HepG2 (cell line): Measurements from ENCODE around the gene SEPTIN10. TPM values are rescaled to one million over a fixed set of nuclear protein-coding genes. Genes with fewer than 3 reads are reported as not detected.
A peak's percentile ranks its signal among the peaks of the same experiment; 100 is the strongest.

ENCODE experiments used
- GABPA ChIP-seq, 2 experiments: IDR thresholded peaks; 2 replicates each; pipeline ENCODE4 v1.6.1; 2011 to 2016; ENCODE audit warnings: low read depth in 2 of 2, low read length in 1 of 2, missing biosample characterization in 1 of 2, missing genetic modification characterization in 1 of 2
- KDM3A ChIP-seq: IDR thresholded peaks from 2 replicates; pipeline ENCODE4 v1.6.1; 2018; ENCODE audit warnings: low read depth, missing compliant biosample characterization
- KMT2B ChIP-seq: IDR thresholded peaks from 2 replicates; pipeline ENCODE4 v1.6.1; 2016; ENCODE audit warnings: missing genetic modification reagents, missing compliant biosample characterization
- MAFK ChIP-seq, 2 experiments: IDR thresholded peaks in 1 of 2; conservative IDR thresholded peaks in 1 of 2; 2 replicates each; pipeline ENCODE4 v1.6.1; 2011; ENCODE audit warnings: improper control_type of control experiment in 2 of 2, low read length in 2 of 2
- PCBP1 ChIP-seq: fragments of 200-400 bp; formaldehyde crosslinking; IDR thresholded peaks from 2 replicates; pipeline ENCODE4 v1.6.1; 2017; ENCODE audit warnings: mild to moderate bottlenecking, low read depth, low read length, borderline replicate concordance
- SP1 ChIP-seq, 2 experiments: fragments of 450-650 bp in 1 of 2; sonication (generic) in 1 of 2; formaldehyde crosslinking in 1 of 2; IDR thresholded peaks; 2 replicates each; pipeline versions ENCODE4 v1.4.0 to v1.6.1; 2016 to 2020; ENCODE audit warnings: missing genetic modification reagents in 1 of 2
- SRF ChIP-seq: IDR thresholded peaks from 2 replicates; pipeline ENCODE4 v1.6.1; 2011; ENCODE audit warnings: mild to moderate bottlenecking, low read depth, low read length, moderate library complexity
- ZFP62 ChIP-seq: sonication (generic); formaldehyde crosslinking; IDR thresholded peaks from 2 replicates; pipeline ENCODE4 v1.4.0; 2020; ENCODE audit warnings: missing genetic modification reagents
- ZIK1 ChIP-seq: sonication (generic); formaldehyde crosslinking; IDR thresholded peaks from 2 replicates; pipeline ENCODE4 v1.5.0; 2020; ENCODE audit warnings: mild to moderate bottlenecking, low read depth, missing genetic modification reagents, borderline replicate concordance
- ZNF142 ChIP-seq: sonication (generic); formaldehyde crosslinking; IDR thresholded peaks from 2 replicates; pipeline ENCODE4 v1.4.0; 2020; ENCODE audit warnings: missing genetic modification reagents
- ZNF496 ChIP-seq: sonication (generic); formaldehyde crosslinking; IDR thresholded peaks from 2 replicates; pipeline ENCODE4 v1.8.1; 2023; ENCODE audit warnings: mild to moderate bottlenecking, moderate library complexity, missing genetic modification reagents; ENCODE audit not compliant: insufficient replicate concordance
- ZNF747 ChIP-seq: sonication (generic); formaldehyde crosslinking; IDR thresholded peaks from 2 replicates; pipeline ENCODE4 v1.8.1; 2023; ENCODE audit warnings: missing genetic modification reagents, mild to moderate bottlenecking, borderline replicate concordance
- ZSCAN25 ChIP-seq: sonication (generic); formaldehyde crosslinking; IDR thresholded peaks from 2 replicates; pipeline ENCODE4 v1.8.0; 2022; ENCODE audit warnings: mild to moderate bottlenecking, missing genetic modification reagents
- ZXDC ChIP-seq: sonication (generic); formaldehyde crosslinking; IDR thresholded peaks from 2 replicates; pipeline ENCODE4 v1.5.0; 2020; ENCODE audit warnings: mild to moderate bottlenecking, missing genetic modification reagents
- polyA plus RNA-seq, 8 experiments: library from polyadenylated mRNA; depleted of rRNA in 3 of 8; stranded (reverse) in 7 of 8; unstranded in 1 of 8; fragments of >200 nt; fragmentation: Illumina TruSeq in 4 of 8; extraction: Trizol in 4 of 8; gene quantifications; 2 replicates each; pipeline versions ENCODE4 v1.2.1 to v1.2.3, GENCODE V29; 2011 to 2016; ENCODE audit warnings: low read depth in 4 of 8, missing spikeins in 1 of 8, mixed read lengths in 1 of 8; ENCODE audit not compliant: insufficient read depth in 1 of 8
- total RNA-seq, 5 experiments: library from RNA; depleted of rRNA; stranded (reverse); fragments of >200 nt; fragmentation: Illumina TruSeq; extraction: Trizol; gene quantifications; 2 replicates each; pipeline ENCODE4 v1.2.3, GENCODE V29; 2016; ENCODE audit warnings: low read depth in 1 of 5
- TF ChIP-seq, protein P1 (sequence below): fragments of 450-650 bp; IDR thresholded peaks from 2 replicates; pipeline ENCODE4 v1.6.1; 2016
- TF ChIP-seq, protein P2 (sequence below): sonication (generic); formaldehyde crosslinking; IDR thresholded peaks from 2 replicates; pipeline ENCODE4 v1.9.0; 2021; ENCODE audit warnings: missing genetic modification reagents, borderline replicate concordance

SEPTIN10 gene
- total and polyA plus RNA-seq, 2 of the 13 experiments (the other 11 are each of a cell fraction or from before 2014, with no cell fraction given), result 45.8 to 67.5 TPM

DNA sequence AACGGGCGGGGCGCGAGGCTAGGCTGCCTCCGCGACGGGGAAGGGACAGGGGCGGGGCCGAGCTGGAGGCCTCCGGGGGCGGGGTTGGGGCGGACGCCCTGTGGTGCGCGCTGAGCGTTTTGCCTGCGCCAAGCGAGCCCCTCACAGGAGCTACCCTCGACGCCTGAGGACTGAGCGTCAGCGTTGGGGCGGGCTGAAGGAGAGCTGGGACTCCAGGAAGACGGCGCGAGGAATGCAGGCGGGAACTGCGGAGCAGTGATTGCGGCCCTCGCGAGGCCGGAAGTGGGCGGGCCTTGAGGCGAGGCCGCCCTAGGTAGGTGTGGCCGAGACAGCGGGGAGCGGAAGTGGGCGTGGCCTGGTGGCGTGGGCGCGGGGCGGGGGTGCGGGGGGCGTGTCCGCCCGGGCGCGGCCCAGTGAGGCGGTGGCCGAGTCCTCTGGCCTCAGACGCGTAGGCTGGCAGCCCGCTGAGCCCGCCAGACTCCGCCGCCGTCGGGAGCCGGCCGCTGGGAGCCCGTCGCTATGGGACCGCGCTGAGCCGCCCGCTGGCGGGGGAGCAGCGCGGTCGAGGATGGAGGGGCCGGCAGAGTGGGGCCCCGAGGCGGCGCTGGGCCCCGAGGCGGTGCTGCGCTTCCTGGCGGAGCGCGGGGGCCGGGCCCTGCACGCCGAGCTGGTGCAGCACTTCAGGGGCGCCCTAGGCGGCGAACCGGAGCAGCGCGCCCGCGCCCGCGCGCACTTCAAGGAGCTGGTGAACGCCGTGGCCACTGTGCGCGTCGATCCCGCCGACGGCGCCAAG is at the start of gene SEPTIN10, which contains the start of gene SOWAHC (continued):
- TF ChIP-seq ZXDC (0 out of 2 replicates have a peak, but pooled peaks have one; percentile 36), GABPA (IDR thresholded peaks at IDR 0.05; ENCODE audit: low read depth, low read length) (no peak), GABPA (CRISPR knock-in tag; IDR thresholded peaks at IDR 0.05; ENCODE audit: low read depth) (peak; percentile 92), ZSCAN25 (CRISPR knock-in tag) (no peak; the same call in none of the 2 replicates), ZFP62 (CRISPR knock-in tag) (no peak), KMT2B (CRISPR knock-in tag) (peak; percentile 80; the same call in 1 of the 2 replicates), ZNF747 (CRISPR knock-in tag) (peak; percentile 84; the same call in 1 of the 2 replicates), SP1 (IDR thresholded peaks at IDR 0.05) (peak; percentile 95), SP1 (CRISPR knock-in tag; IDR thresholded peaks at IDR 0.05) (peak; percentile 99), MAFK (conservative IDR thresholded peaks at IDR 0.05 in 1 of 2, IDR thresholded peaks at IDR 0.05 in 1 of 2; ENCODE audit: low read length in 2 of 2) (no peak), PCBP1 (0 out of 2 replicates have a peak, but pooled peaks have one; percentile 25), KDM3A (CRISPR knock-in tag) (peak; percentile 79; the same call in 1 of the 2 replicates), ZIK1 (CRISPR knock-in tag) (peak; percentile 95), ZNF496 (CRISPR knock-in tag) (no peak), ZNF142 (no peak), SRF (no peak)
- TF ChIP-seq, protein P1, sequence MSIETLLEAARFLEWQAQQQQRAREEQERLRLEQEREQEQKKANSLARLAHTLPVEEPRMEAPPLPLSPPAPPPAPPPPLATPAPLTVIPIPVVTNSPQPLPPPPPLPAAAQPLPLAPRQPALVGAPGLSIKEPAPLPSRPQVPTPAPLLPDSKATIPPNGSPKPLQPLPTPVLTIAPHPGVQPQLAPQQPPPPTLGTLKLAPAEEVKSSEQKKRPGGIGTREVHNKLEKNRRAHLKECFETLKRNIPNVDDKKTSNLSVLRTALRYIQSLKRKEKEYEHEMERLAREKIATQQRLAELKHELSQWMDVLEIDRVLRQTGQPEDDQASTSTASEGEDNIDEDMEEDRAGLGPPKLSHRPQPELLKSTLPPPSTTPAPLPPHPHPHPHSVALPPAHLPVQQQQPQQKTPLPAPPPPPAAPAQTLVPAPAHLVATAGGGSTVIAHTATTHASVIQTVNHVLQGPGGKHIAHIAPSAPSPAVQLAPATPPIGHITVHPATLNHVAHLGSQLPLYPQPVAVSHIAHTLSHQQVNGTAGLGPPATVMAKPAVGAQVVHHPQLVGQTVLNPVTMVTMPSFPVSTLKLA, result peak; percentile 62
- TF ChIP-seq, protein P2, sequence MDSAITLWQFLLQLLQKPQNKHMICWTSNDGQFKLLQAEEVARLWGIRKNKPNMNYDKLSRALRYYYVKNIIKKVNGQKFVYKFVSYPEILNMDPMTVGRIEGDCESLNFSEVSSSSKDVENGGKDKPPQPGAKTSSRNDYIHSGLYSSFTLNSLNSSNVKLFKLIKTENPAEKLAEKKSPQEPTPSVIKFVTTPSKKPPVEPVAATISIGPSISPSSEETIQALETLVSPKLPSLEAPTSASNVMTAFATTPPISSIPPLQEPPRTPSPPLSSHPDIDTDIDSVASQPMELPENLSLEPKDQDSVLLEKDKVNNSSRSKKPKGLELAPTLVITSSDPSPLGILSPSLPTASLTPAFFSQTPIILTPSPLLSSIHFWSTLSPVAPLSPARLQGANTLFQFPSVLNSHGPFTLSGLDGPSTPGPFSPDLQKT, result peak; percentile 94; the same call in 1 of the 2 replicates
